22Rv1 (cell line): ENCODE measurements around the gene RCAN2.

Source experiments
- H3K27ac ChIP-seq: fragments of 450-650 bp; 2 replicates; pipeline ENCODE4 v1.5.1; 2017
- CTCF ChIP-seq: fragments of 450-650 bp; IDR thresholded peaks from 2 replicates; pipeline ENCODE4 v1.5.1; 2017; ENCODE audit warnings: mild to moderate bottlenecking
- ZFX ChIP-seq: fragments of 450-650 bp; IDR thresholded peaks from 2 replicates; pipeline ENCODE4 v1.6.1; 2017; ENCODE audit warnings: antibody characterized with exemption, borderline replicate concordance

The RCAN2 gene

GRCh38 chr6:46438245-46438644, 53.0 kb downstream of the RCAN2 start:
- no peak overlapping the region for H3K27ac ChIP-seq
- TF ChIP-seq ZFX (no peak), CTCF (no peak)

- no peak overlapping the region for H3K27ac ChIP-seq
- no peak for TF ChIP-seq CTCF
Measured at GRCh38 chr6:46437671-46438221, 53.5 kb downstream of the RCAN2 start.

DNA sequence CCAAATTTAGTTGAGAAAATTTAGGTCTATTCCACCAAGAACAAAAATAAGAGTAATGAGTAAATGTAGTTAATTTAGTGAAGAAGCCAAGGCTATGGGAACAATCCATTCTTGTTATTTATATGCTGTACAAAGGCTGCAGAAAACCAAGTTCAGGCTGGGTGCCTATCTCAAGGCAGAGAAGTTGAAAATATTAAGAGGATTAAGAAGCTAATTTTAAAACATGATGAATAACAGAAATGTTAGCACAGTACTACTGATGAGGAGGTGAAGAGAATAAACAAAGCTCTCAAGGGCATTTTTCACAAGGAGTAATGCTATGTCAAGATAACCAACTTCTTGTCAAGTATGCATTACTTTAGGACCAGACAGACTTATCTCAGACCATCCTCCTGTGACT, 68.6 kb downstream of the RCAN2 start:
- H3K27ac ChIP-seq: no peak overlapping the region
- TF ChIP-seq CTCF (no peak), ZFX (no peak)

DNA sequence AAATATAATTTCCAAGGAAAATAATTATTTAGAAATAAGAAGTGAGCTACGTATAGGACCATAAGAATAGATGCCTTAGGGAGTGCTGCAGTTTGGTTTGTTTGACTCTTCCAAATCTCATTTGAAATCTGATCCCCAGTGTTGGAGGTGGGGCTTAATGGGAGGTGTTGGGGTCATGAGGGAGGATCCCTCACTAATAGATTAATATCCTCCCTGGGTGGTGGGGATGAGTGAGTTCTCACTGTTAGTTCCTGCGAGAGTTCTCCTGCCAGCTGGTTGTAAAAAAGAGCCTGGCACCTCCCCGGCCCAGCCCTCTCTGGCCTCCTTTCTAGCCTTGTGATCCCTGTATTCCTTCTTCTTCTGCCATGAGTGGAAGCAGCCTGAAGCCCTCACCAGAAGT, 69.3 kb downstream of the RCAN2 start:
- TF ChIP-seq CTCF: no peak
- no peak for TF ChIP-seq ZFX
- no peak overlapping the region for H3K27ac ChIP-seq

DNA sequence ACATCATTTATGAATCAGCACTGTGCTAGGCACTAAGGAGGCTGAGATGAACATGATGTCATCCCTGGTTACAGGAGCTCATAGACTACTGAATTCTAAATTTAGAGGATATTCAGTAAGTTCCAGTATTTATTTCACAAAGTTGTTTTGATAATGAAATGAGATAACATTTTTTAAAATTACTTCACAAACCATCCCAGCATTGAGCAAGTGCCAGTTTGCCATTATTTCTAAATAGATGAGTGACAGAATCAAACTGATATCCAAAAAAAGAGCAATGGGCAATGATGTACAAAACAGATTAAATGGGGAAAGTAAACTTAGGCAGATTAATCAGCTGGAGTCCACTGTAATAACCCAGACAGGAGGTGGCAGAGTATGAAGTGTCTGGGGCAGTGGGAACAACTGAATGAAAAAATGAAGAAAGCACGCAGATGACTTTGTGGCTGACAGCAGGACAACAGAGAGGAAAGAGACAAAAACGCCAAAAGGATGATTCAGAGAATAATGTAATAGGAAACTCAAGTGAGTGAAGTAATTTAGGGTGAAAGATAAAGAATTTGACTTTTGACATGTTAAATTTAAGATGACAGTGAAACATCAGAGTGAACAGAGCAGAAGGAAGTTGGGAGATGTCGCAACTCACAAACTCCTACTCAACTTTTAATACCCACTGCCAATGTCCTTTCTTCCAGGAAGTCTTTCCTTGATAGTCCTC, 70.2 kb downstream of the RCAN2 start:
- H3K27ac ChIP-seq: no peak overlapping the region
- TF ChIP-seq CTCF (no peak), ZFX (no peak)

DNA sequence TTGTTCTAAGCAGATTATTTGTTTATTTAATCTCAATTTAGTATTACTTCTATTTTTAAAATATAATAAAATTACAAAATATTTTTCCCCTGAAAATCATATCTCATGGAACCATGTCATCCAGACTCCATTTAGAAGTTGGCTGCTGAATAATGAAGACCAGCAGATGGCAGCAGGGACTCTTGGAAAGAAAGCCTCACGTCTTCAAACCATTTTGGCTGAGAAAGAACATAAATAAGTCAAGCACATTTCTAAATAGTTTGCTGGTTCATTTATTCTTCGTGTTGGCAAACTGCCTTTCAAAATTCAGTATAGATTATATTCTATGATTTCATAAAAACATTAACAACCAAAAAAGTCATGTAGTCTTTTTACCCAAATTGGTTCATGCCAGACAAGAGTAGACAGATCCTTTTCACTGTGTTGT, 71.7 kb downstream of the RCAN2 start:
- TF ChIP-seq CTCF: peak; percentile 88
- no peak for TF ChIP-seq ZFX
- no peak overlapping the region for H3K27ac ChIP-seq

DNA sequence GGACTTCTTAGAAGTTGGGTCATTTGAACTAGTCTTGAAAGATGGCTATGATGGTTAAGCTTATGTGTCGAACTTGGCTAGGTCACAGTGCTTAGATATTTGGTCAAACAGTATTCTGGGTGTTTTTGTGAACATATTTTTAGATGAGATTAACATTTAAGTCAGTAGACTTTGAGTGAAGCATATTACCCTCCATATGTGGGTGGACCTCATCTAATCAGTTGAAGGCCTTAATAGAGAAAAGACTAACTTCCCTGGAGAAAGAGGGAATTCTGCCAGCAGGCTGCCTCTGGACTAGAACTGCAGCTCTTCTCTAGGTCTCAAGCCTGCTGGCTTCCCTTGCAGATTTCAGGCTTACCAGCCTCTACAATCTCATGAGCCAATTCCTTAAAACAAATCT, 76.9 kb downstream of the RCAN2 start:
- TF ChIP-seq ZFX (no peak), CTCF (no peak)
- H3K27ac ChIP-seq: no peak overlapping the region
